ENCODE data around the gene PDE4D. TPM values are rescaled to one million over a fixed set of nuclear protein-coding genes. Genes with fewer than 3 reads are reported as not detected.

PDE4D gene
- total RNA-seq, 2 experiments from 2014 or later: 75.5 to 80.7 TPM

- no peak for TF ChIP-seq CTCF (IDR thresholded peaks at IDR 0.05)
- no peaks in the 10 kb centered on the region for H3K36me3 Mint-ChIP-seq (ENCODE audit: low read depth)
- H3K27me3 Mint-ChIP-seq: peaks cover 12% of the 10 kb centered on the region
- no peaks in the 10 kb centered on the region for H3K4me1 Mint-ChIP-seq (ENCODE audit: low read depth)
- DNase-seq: no peak
- ChIA-PET POLR2A (no interaction called here), CTCF (interaction anchor here (0.9 to 2.4 kb wide), 3 partner anchors 8 to 172 kb away, joined by 3 to 10 read pairs (median 7); no protein-coding TSS in a partner anchor)
- no peak overlapping the region for H3K4me3 Mint-ChIP-seq
- no peak for ATAC-seq
- no peaks in the 10 kb centered on the region for H3K9me3 Mint-ChIP-seq
- no peak overlapping the region for H3K27ac Mint-ChIP-seq
- intact Hi-C loops (cut with micrococcal nuclease): no loop called here
Measured at GRCh38 chr5:59360130-59360555, 533.4 kb downstream of the PDE4D start.

GRCh38 chr5:59358005-59358861, 535.3 kb downstream of the PDE4D start:
- H3K27ac Mint-ChIP-seq: no peak overlapping the region
- TF ChIP-seq CTCF (IDR thresholded peaks at IDR 0.05): no peak

GRCh38 chr5:59357381-59357977, 536.0 kb downstream of the PDE4D start:
- TF ChIP-seq CTCF (IDR thresholded peaks at IDR 0.05): no peak
- DNase-seq (no peak), ATAC-seq (no peak)
- POLR2A ChIA-PET: interaction anchor here (1.0 kb wide), 1 partner anchor 33 kb away, joined by 3 read pairs; no protein-coding TSS in a partner anchor
- CTCF ChIA-PET: interaction anchor here (0.6 to 2.7 kb wide), 6 partner anchors 10 to 734 kb away, joined by 3 to 18 read pairs (median 4); no protein-coding TSS in a partner anchor
- no peaks in the 10 kb centered on the region for H3K9me3 Mint-ChIP-seq
- H3K27ac Mint-ChIP-seq: no peak overlapping the region
- intact Hi-C loops (cut with micrococcal nuclease): no loop called here
- no peaks in the 10 kb centered on the region for H3K4me1 Mint-ChIP-seq (ENCODE audit: low read depth)
- H3K27me3 Mint-ChIP-seq: peaks cover 10% of the 10 kb centered on the region
- H3K36me3 Mint-ChIP-seq (ENCODE audit: low read depth): no peaks in the 10 kb centered on the region
- no peak overlapping the region for H3K4me3 Mint-ChIP-seq

More at GRCh38 chr5:59358005-59358861, 535.3 kb downstream of the PDE4D start:
- Mint-ChIP-seq H3K9me3 (no peaks in the 10 kb centered on the region), H3K4me3 (no peak overlapping the region), H3K4me1 (ENCODE audit: low read depth) (no peaks in the 10 kb centered on the region), H3K36me3 (ENCODE audit: low read depth) (no peaks in the 10 kb centered on the region), H3K27me3 (peaks cover 7% of the 10 kb centered on the region)
- ATAC-seq (no peak), DNase-seq (no peak)
- ChIA-PET POLR2A (interaction anchor here (1.0 kb wide), 1 partner anchor 34 kb away, joined by 3 read pairs; no protein-coding TSS in a partner anchor), CTCF (interaction anchor here (0.9 to 2.7 kb wide), 7 partner anchors 9 to 471 kb away, joined by 3 to 18 read pairs (median 7); no protein-coding TSS in a partner anchor)
- intact Hi-C loops (cut with micrococcal nuclease): no loop called here

GRCh38 chr5:59356813-59357380, 536.6 kb downstream of the PDE4D start:
- Mint-ChIP-seq H3K4me3 (no peak overlapping the region), H3K9me3 (no peaks in the 10 kb centered on the region), H3K27me3 (peaks cover 10% of the 10 kb centered on the region), H3K27ac (no peak overlapping the region), H3K4me1 (ENCODE audit: low read depth) (no peaks in the 10 kb centered on the region), H3K36me3 (ENCODE audit: low read depth) (no peaks in the 10 kb centered on the region)
- intact Hi-C loops (cut with micrococcal nuclease): no loop called here
- no peak for TF ChIP-seq CTCF (IDR thresholded peaks at IDR 0.05)
- DNase-seq (no peak), ATAC-seq (peak; percentile 55)
- ChIA-PET CTCF (interaction anchor here (0.6 to 2.7 kb wide), 2 partner anchors 10 to 735 kb away, joined by 3 to 18 read pairs; no protein-coding TSS in a partner anchor), POLR2A (no interaction called here)
